Measurements from ENCODE around the gene MMP19. TPM values are rescaled to one million over a fixed set of nuclear protein-coding genes. Genes with fewer than 3 reads are reported as not detected.

MMP19 gene
- total RNA-seq, 2 donors from 2014 or later: 0.40 to 2.1 TPM

DNA sequence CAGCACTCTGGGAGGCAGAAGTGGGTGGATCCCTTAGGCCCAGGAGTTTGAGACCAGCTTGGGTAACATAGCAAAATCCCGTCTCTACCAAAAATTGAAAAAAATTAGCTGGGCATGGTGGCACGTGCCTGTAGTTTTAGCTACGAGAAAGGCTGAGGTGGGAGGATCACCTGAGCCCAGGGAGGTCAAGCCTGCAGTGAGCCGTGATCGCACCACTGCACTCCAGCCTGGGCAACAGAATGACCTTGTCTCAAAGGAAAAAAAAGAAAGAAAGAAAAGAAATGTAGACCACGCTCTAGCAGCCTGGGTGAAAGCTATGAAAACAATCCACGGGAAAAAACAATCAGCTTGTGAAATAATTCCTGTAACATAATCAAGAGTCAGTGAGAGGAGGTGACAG lies 54.2 kb downstream of the MMP19 start:
- Mint-ChIP-seq H3K4me1 (peaks cover 10% of the 10 kb centered on the region), H3K36me3 (ENCODE audit: low read depth) (peaks cover 86% of the 10 kb centered on the region), H3K9me3 (no peaks in the 10 kb centered on the region), H3K27me3 (ENCODE audit: insufficient read depth) (no peaks in the 10 kb centered on the region), H3K4me3 (no peak overlapping the region), H3K27ac (peak overlapping the region; percentile 1)
- Histone ChIP-seq H3K9ac (ENCODE audit: extremely low read depth, low read length, poor library complexity, severe bottlenecking) (no peak overlapping the region), H3K27ac (ENCODE audit: low read depth, low read length) (no peak overlapping the region), H3K27me3 (ENCODE audit: control insufficient read depth, insufficient read depth, low read length, poor library complexity, severe bottlenecking) (no peaks in the 10 kb centered on the region), H3K36me3 (ENCODE audit: control insufficient read depth, insufficient read depth, low read length) (peaks cover 88% of the 10 kb centered on the region), H3K4me3 (ENCODE audit: low read length) (no peak overlapping the region), H3K9me3 (ENCODE audit: control insufficient read depth, low read length) (no peaks in the 10 kb centered on the region), H3K4me1 (ENCODE audit: control insufficient read depth, insufficient read depth, low read length) (peaks cover 6% of the 10 kb centered on the region)
- no peak for DNase-seq
- WGBS, 2 experiments (ENCODE audit: insufficient coverage in 1 of 2, insufficient read length in 1 of 2): 96 to 97% methylated on average over 7 of the region's 7 CpGs
- TF ChIP-seq, protein P1, sequence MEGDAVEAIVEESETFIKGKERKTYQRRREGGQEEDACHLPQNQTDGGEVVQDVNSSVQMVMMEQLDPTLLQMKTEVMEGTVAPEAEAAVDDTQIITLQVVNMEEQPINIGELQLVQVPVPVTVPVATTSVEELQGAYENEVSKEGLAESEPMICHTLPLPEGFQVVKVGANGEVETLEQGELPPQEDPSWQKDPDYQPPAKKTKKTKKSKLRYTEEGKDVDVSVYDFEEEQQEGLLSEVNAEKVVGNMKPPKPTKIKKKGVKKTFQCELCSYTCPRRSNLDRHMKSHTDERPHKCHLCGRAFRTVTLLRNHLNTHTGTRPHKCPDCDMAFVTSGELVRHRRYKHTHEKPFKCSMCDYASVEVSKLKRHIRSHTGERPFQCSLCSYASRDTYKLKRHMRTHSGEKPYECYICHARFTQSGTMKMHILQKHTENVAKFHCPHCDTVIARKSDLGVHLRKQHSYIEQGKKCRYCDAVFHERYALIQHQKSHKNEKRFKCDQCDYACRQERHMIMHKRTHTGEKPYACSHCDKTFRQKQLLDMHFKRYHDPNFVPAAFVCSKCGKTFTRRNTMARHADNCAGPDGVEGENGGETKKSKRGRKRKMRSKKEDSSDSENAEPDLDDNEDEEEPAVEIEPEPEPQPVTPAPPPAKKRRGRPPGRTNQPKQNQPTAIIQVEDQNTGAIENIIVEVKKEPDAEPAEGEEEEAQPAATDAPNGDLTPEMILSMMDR (conservative IDR thresholded peaks at IDR 0.05): no peak

Other genes with a start within 250 kb of the MMP19 start
- gene OR10P1, start 206.0 kb downstream of the MMP19 start, total RNA-seq: not detected
- gene ITGA7, start 135.0 kb downstream of the MMP19 start, total RNA-seq: 100 to 1,000 TPM; 106 to 122 TPM
- gene BLOC1S1, start 126.9 kb downstream of the MMP19 start, total RNA-seq: 100 to 1,000 TPM in 1 of 2 donors, 10 to 100 TPM in 1; 95.1 to 102 TPM
- gene RDH5, start 122.5 kb downstream of the MMP19 start, total RNA-seq: 1 to 10 TPM; 4.1 to 7.4 TPM
- 1,000 to 10,000 TPM in 1 of 2 donors, 100 to 1,000 TPM in 1; 879 to 1,041 TPM for gene CD63, start 113.9 kb downstream of the MMP19 start, total RNA-seq
- 10 to 100 TPM; 29.8 to 33.0 TPM for gene GDF11, start 99.8 kb downstream of the MMP19 start, total RNA-seq
- gene SARNP, start 25.2 kb downstream of the MMP19 start, total RNA-seq: 100 to 1,000 TPM in 1 of 2 donors, 10 to 100 TPM in 1; 95.7 to 119 TPM
- gene ORMDL2, start 24.9 kb downstream of the MMP19 start, total RNA-seq: 10 to 100 TPM; 43.7 to 57.1 TPM
- gene DNAJC14, start 13.3 kb downstream of the MMP19 start, total RNA-seq: 10 to 100 TPM; 33.2 to 50.9 TPM
- 10 to 100 TPM; 76.1 to 79.4 TPM for gene PYM1, start 85.0 kb upstream of the MMP19 start, total RNA-seq
- gene DGKA, start 88.2 kb upstream of the MMP19 start, total RNA-seq: 10 to 100 TPM; 10.2 to 11.1 TPM
- gene PMEL, start 123.1 kb upstream of the MMP19 start, total RNA-seq: 10 to 100 TPM; 17.2 to 20.8 TPM
- 10 to 100 TPM; 60.8 to 69.8 TPM for gene CDK2, start 123.9 kb upstream of the MMP19 start, total RNA-seq
- 10 to 100 TPM; 91.3 to 95.5 TPM for gene RAB5B, start 131.1 kb upstream of the MMP19 start, total RNA-seq
- gene SUOX, start 154.3 kb upstream of the MMP19 start, total RNA-seq: 10 to 100 TPM; 23.2 to 27.5 TPM
- gene IKZF4, start 178.1 kb upstream of the MMP19 start, total RNA-seq: 10 to 100 TPM in 1 of 2 donors, 1 to 10 TPM in 1; 9.8 to 10.2 TPM
- gene RPS26, start 199.0 kb upstream of the MMP19 start, total RNA-seq: 10 to 100 TPM; 35.8 to 58.6 TPM
- gene ERBB3, start 237.2 kb upstream of the MMP19 start, total RNA-seq: 10 to 100 TPM; 45.7 to 51.8 TPM